Left forelimb (tissue), 1 donor: ENCODE measurements around the gene SEMA3B.
"Not testable (repeated sequence)": the region's sequence is repeated elsewhere in the genome, so short reads cannot be mapped to it uniquely, and the experiment has no call there.

Experiments used
- DNase-seq: peaks from one replicate; pipeline ENCODE4 v3.0.0-alpha.2; 2018; ENCODE audit warnings: low spot score

The SEMA3B gene

DNA sequence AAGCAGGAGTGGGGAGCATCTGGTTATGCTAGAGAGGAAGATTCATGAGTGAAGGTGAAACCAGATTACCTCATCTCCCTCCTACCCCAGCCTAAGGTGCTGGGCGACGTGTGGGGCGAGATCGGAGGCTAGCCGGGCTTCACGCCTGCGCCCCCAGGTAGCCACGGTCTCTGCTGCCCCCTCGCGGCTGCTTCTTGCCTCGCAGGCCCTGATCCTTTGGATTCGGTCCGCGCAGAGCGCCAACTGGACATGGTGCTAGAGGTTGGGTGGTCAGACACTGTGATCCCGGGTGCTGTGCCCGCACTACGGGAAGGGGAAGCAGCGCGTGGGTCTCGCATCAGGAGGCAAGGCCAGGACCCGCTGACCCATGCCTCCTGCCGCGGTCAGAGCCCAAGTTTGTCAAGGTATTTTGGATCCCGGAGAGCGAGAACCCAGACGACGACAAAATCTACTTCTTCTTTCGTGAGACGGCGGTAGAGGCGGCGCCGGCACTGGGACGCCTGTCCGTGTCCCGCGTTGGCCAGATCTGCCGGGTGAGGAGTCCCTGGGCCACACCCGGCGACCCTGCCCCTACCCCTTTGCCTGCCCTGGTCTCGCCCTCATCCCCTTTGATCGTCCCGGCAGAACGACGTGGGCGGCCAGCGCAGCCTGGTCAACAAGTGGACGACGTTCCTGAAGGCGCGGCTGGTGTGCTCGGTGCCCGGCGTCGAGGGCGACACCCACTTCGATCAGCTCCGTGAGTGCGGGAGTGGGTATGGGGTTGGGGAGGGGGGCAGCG, 4.2 kb downstream of the SEMA3B start:
- DNase-seq, result peak; percentile 90

GRCh38 chr3:50273689-50274065, 4.7 kb downstream of the SEMA3B start:
- DNase-seq, result no peak

GRCh38 chr3:50274371-50275104, 5.6 kb downstream of the SEMA3B start:
- no peak for DNase-seq

- no peak for DNase-seq
These were observed 6.4 kb downstream of the SEMA3B start for GRCh38 chr3:50275141-50275995.

DNA sequence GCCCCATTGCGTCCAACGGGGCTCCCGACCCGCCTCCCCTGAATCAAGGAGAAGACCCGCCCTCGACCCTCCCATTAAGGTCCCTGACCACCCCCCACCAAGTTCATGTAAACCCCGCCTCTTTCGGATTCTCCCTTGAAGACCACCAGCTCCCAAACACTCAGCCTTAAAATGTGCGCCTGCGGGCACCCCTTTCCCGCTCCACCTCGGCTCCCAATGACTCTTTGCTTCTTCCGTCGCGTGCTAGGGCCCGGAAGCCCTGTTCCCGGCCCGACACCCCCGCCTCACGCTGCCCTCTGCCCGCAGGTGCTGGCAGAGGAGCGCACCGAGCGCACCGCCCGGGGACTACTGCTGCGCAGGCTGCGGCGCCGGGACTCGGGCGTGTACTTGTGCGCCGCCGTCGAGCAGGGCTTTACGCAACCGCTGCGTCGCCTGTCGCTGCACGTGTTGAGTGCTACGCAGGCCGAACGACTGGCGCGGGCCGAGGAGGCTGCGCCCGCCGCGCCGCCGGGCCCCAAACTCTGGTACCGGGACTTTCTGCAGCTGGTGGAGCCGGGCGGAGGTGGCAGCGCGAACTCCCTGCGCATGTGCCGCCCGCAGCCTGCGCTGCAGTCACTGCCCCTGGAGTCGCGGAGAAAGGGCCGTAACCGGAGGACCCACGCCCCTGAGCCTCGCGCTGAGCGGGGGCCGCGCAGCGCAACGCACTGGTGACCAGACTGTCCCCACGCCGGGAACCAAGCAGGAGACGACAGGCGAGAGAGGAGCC, 7.2 kb downstream of the SEMA3B start:
- no peak for DNase-seq

- DNase-seq, result no peak
These were observed 7.8 kb downstream of the SEMA3B start for GRCh38 chr3:50276762-50277101.

GRCh38 chr3:50278123-50278879, 9.4 kb downstream of the SEMA3B start:
- DNase-seq, result no peak

- DNase-seq, result no peak
These were observed 9.9 kb downstream of the SEMA3B start, which contains the start of gene LSMEM2 for GRCh38 chr3:50278880-50279224. Gene LSMEM2, plus strand, starts transcription at chr3:50279087. Its CDS starts 27 bp downstream, at chr3:50279114.

GRCh38 chr3:50279255-50280016, 10.5 kb downstream of the SEMA3B start:
- DNase-seq, result no peak

DNA sequence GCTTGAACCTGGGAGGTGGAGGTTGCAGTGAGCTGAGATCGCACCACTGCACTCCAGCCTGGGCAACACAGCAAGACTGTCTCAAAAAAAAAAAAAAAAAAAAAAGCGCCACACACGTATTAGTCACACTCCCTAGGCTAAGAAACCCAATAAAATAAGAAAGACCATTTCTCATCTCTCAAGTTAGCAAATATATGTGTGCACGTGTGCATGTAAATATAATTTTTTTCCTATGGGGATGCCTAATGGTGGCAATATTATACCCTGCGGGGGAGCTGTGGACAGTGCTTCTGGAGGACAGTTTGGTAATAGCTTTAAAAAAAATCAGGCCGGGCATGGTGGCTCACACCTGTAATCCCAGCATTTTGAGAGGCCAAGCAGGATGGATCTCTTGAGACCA, 15.2 kb downstream of the SEMA3B start:
- DNase-seq, result not testable (repeated sequence)

- DNase-seq, result no peak
These were observed 17.6 kb downstream of the SEMA3B start for GRCh38 chr3:50286322-50287227.

- no peak for DNase-seq
These were observed 18.3 kb downstream of the SEMA3B start for GRCh38 chr3:50287262-50287661.

DNA sequence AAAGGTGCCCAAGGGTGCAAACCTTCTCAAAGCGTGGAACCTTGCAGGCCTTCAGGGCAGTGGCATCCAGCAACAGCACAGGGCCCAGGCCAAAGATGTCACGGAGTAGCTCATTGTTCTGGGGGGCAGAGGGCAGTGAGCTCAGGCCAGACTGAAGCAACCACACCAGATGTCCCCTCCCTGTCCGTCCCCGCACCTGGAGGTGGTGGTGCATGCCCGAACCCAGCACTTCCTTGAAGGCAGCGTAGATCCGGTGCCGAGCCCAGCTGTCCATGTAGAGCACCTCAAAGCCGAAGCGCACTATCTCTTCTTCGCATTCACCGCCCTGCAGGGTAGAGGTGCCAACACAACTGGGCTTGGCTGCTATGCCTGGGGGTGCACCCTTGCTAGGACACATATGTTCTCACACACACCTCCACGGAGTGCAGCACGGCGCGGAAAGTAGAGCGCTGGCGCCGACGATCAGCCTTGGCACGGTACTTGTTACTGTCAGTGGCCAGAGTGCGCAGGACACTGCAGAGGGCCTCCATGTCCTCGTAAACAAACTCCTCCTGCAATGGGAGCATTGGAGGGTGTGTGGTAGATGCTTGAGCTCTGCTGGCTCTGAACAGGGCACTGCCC, 19.6 kb downstream of the SEMA3B start:
- DNase-seq, result no peak

GRCh38 chr3:50289130-50289529, 20.2 kb downstream of the SEMA3B start:
- DNase-seq, result no peak

- peak; percentile 61 for DNase-seq
These were observed 21.3 kb downstream of the SEMA3B start for GRCh38 chr3:50290161-50290641.

DNA sequence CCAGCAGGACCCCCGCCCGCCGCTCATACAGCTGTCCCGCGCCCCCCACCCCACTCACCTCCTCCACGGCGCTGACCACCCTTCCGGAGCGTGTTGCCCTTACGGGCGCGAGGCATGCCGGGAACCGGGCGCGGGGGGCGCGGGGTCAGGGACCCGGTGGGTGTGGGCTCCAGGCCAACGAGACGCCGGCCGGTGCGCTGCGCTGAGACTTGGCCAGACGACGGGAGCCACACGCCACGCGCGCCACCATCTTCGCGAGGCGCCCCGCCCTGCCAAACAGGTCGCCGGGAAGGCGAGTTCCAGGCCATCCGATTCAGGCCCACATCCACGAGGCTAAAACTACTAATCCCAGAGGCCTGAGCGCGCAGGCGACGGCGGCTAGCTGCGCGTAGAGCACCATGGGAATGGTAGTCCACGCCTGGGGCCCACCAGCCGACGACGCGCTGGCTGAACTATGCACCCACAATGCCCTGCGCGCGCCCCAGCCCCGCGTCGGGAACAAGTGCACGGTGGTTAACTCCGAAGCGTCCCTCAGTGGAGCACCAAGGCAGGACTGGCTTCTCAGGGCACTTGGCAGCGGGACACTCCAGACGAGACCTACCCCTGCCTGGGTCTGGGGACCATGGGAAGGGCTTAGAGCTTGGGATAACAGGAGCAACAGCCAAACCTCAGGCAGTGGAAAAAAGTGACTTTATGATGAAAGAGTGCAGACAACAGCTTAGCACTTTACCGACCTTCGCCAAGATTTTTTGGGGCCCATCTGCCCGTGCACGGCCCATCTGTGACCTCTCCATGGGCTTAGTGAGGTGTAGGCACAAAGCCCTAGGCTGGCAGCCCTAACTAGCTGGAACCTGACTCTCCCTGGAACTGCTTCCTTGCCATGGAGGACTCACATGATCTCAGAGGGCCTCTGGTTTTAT, 23.5 kb downstream of the SEMA3B start, which contains the start of gene IFRD2:
TSS of gene IFRD2 (minus strand) at position 271 of the 920 bp plus-strand sequence. CDS start at position 116, 155 bp downstream.
- peak; percentile 96 for DNase-seq

DNA sequence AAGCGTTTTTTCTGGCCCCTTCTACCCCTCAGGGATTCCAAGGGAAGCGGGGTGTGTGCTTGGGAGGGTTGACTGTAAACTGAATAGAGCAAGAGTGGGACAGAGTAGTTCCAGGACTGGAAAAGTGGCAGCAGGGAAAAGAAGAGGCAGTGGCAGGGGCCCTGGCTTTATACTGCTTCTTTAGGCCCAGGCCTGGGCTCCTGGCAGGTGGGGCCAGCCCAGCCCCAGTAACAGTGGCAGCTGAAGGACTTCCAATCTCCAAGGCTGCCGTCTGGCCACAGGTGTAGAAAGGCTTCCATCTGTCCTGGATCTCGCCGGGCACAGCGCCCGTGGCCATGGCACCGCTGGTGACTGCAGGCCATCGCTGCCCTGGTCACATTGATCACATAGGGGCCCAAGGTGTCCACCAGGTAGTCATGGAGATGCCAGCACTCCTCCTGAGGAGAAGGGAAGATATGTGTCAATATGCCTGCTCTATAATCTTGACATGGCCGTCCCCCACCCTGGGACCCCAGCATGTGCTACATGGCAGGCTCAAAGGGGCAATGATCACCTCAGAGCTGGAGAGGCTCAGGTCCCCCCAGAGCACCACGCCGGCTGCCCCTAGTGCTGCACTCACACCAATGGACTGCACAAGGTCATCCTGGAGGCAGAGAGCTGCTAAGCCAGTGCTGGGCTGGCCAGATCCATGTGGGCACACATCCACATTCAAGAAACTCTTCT, 24.3 kb downstream of the SEMA3B start:
- DNase-seq, result no peak
